Measurements from ENCODE around the gene NFIB. TPM values are rescaled to one million over a fixed set of nuclear protein-coding genes. Genes with fewer than 3 reads are reported as not detected.

NFIB gene
- polyA plus RNA-seq, 1 donor (not counting 4 experiments of a cell fraction or from before 2014, with no cell fraction given), result 8.9 TPM

- no peaks in the 10 kb centered on the region for H3K9me1 ChIP-seq (ENCODE audit: control insufficient read depth, extremely low read depth, insufficient read depth, low read length)
- no peak overlapping the region for H3K4me2 ChIP-seq (ENCODE audit: control insufficient read depth, extremely low read depth, insufficient read depth, low read depth, low read length)
- no peak for DNase-seq (ENCODE audit: low read depth, low spot score)
- no peak overlapping the region for H3K9ac ChIP-seq (ENCODE audit: control insufficient read depth, extremely low read depth, insufficient read depth, low read length)
- dilution Hi-C loops (cut with MboI; ENCODE audit: extremely low pct_ligation_motif_present, low sequenced_read_pairs), result no loop called here
- H3K27me3 ChIP-seq (ENCODE audit: control insufficient read depth, extremely low read depth, insufficient read depth, low read length), result no peaks in the 10 kb centered on the region
- no peak overlapping the region for H3K27ac ChIP-seq (ENCODE audit: control insufficient read depth, insufficient read depth, low read length)
- TF ChIP-seq CTCF (optimal IDR thresholded peaks at IDR 0.05 in 1 of 3, IDR thresholded peaks at IDR 0.05 in 1 of 3, conservative IDR thresholded peaks at IDR 0.05 in 1 of 3; ENCODE audit: extremely low read depth in 1 of 3, insufficient read depth in 2 of 3, low read length in 3 of 3) (no peak), EZH2 (IDR thresholded peaks at IDR 0.05; ENCODE audit: low read length) (no peak)
- no peaks in the 10 kb centered on the region for H3K4me1 ChIP-seq (ENCODE audit: control insufficient read depth, extremely low read depth, insufficient read depth, low read length)
- no peak overlapping the region for H3K4me3 ChIP-seq (ENCODE audit: control insufficient read depth in 2 of 3, extremely low read depth in 1 of 3, insufficient read depth in 2 of 3, low read depth in 1 of 3, low read length in 3 of 3)
- no peaks in the 10 kb centered on the region for H3K9me3 ChIP-seq (ENCODE audit: control insufficient read depth, low read depth, low read length)
- no peak for FAIRE-seq
- no peak overlapping the region for H2AFZ ChIP-seq (ENCODE audit: control insufficient read depth, low read length)
- no peaks in the 10 kb centered on the region for H3K36me3 ChIP-seq (ENCODE audit: control insufficient read depth in 2 of 2, extremely low read depth in 1 of 2, insufficient read depth in 2 of 2, low read length in 2 of 2)
- H3K79me2 ChIP-seq (ENCODE audit: control insufficient read depth, insufficient read depth, low read length), result peaks cover 46% of the 10 kb centered on the region
- H4K20me1 ChIP-seq (ENCODE audit: control insufficient read depth, extremely low read depth, insufficient read depth, low read length), result no peaks in the 10 kb centered on the region
Measured at GRCh38 chr9:14289916-14290315, 24.0 kb downstream of the NFIB start.

- no peaks in the 10 kb centered on the region for H3K36me3 ChIP-seq (ENCODE audit: control insufficient read depth in 2 of 2, extremely low read depth in 1 of 2, insufficient read depth in 2 of 2, low read length in 2 of 2)
- dilution Hi-C loops (cut with MboI; ENCODE audit: extremely low pct_ligation_motif_present, low sequenced_read_pairs), result no loop called here
- H3K79me2 ChIP-seq (ENCODE audit: control insufficient read depth, insufficient read depth, low read length), result peaks cover 35% of the 10 kb centered on the region
- H3K4me1 ChIP-seq (ENCODE audit: control insufficient read depth, extremely low read depth, insufficient read depth, low read length), result no peaks in the 10 kb centered on the region
- H3K27ac ChIP-seq (ENCODE audit: control insufficient read depth, insufficient read depth, low read length), result no peak overlapping the region
- no peak overlapping the region for H2AFZ ChIP-seq (ENCODE audit: control insufficient read depth, low read length)
- no peaks in the 10 kb centered on the region for H3K9me3 ChIP-seq (ENCODE audit: control insufficient read depth, low read depth, low read length)
- no peak overlapping the region for H3K9ac ChIP-seq (ENCODE audit: control insufficient read depth, extremely low read depth, insufficient read depth, low read length)
- no peaks in the 10 kb centered on the region for H3K27me3 ChIP-seq (ENCODE audit: control insufficient read depth, extremely low read depth, insufficient read depth, low read length)
- H3K4me2 ChIP-seq (ENCODE audit: control insufficient read depth, extremely low read depth, insufficient read depth, low read depth, low read length), result no peak overlapping the region
- H3K4me3 ChIP-seq (ENCODE audit: control insufficient read depth in 2 of 3, extremely low read depth in 1 of 3, insufficient read depth in 2 of 3, low read depth in 1 of 3, low read length in 3 of 3), result no peak overlapping the region
- no peak for DNase-seq (ENCODE audit: low read depth, low spot score)
- TF ChIP-seq CTCF (optimal IDR thresholded peaks at IDR 0.05 in 1 of 3, IDR thresholded peaks at IDR 0.05 in 1 of 3, conservative IDR thresholded peaks at IDR 0.05 in 1 of 3; ENCODE audit: extremely low read depth in 1 of 3, insufficient read depth in 2 of 3, low read length in 3 of 3) (no peak), EZH2 (IDR thresholded peaks at IDR 0.05; ENCODE audit: low read length) (no peak)
- no peaks in the 10 kb centered on the region for H3K9me1 ChIP-seq (ENCODE audit: control insufficient read depth, extremely low read depth, insufficient read depth, low read length)
- FAIRE-seq, result peak; percentile 58
- no peaks in the 10 kb centered on the region for H4K20me1 ChIP-seq (ENCODE audit: control insufficient read depth, extremely low read depth, insufficient read depth, low read length)
Measured at GRCh38 chr9:14288433-14288832, 25.5 kb downstream of the NFIB start.

All from keratinocyte (primary cell).